IMR-90 (cell line): ENCODE data around the gene USH2A. TPM values are rescaled to one million over a fixed set of nuclear protein-coding genes. Genes with fewer than 3 reads are reported as not detected.

Experiments
- ATAC-seq: fragments of 200-7000 bp; cut with Tn5 transposase; 2 replicates; pipeline ENCODE4 v1.9.1; 2020; ENCODE audit warnings: low read depth, mild to moderate bottlenecking, moderate library complexity
- BruUV-seq: library from RNA; stranded (reverse); fragments of 400-500 nt; replicated peaks from 2 replicates; lab custom pipeline; 2021; lab: Mats Ljungman, UMichigan
- CTCF ChIA-PET: fragments of 300-600 bp; formaldehyde crosslinking; extraction: SDS; loops from one replicate; lab custom pipeline; 2021; ENCODE audit warnings: antibody characterized with exemption; lab: Yijun Ruan, JAX
- POLR2A ChIA-PET: fragments of 300-600 bp; sonication (Branson Sonifier 250); formaldehyde crosslinking; loops from one replicate; lab custom pipeline; 2022; ENCODE audit warnings: antibody characterized with exemption; ENCODE audit not compliant: unreplicated experiment; lab: Charles Lee
- DNase-seq: peaks from one replicate; pipeline ENCODE4 v3.0.0; 2013
- H2AFZ ChIP-seq: replicated peaks from 2 replicates; pipeline ENCODE3; 2013; ENCODE audit warnings: low read length, mild to moderate bottlenecking; ENCODE audit not compliant: poor library complexity
- H2AK5ac ChIP-seq: 2 replicates; pipeline ENCODE4 v1.6.1; 2013; ENCODE audit warnings: low read depth, low read length, inconsistent platforms
- H2AK9ac ChIP-seq: replicated peaks from 2 replicates; pipeline ENCODE3; 2013; ENCODE audit warnings: mild to moderate bottlenecking, low read depth, low read length, moderate library complexity; ENCODE audit not compliant: poor library complexity
- H2BK120ac ChIP-seq: 2 replicates; pipeline ENCODE4 v1.6.1; 2013; ENCODE audit warnings: low read depth, low read length, inconsistent platforms
- H2BK15ac ChIP-seq: 3 replicates; pipeline ENCODE4 v1.6.1; 2013; ENCODE audit warnings: low read depth, low read length, inconsistent platforms
- H2BK20ac ChIP-seq: 2 replicates; pipeline ENCODE4 v1.6.1; 2013; ENCODE audit warnings: low read depth, mild to moderate bottlenecking, inconsistent platforms, low read length, moderate library complexity
- H2BK5ac ChIP-seq: 2 replicates; pipeline ENCODE4 v1.6.1; 2013; ENCODE audit warnings: mild to moderate bottlenecking, low read depth, low read length, inconsistent platforms; ENCODE audit not compliant: poor library complexity, severe bottlenecking
- H3K14ac ChIP-seq: replicated peaks from 2 replicates; pipeline ENCODE4 v1.6.1; 2013; ENCODE audit warnings: low read depth, low read length, inconsistent platforms
- H3K18ac ChIP-seq: 2 replicates; pipeline ENCODE4 v1.6.1; 2013; ENCODE audit warnings: low read depth, low read length, control low read depth
- H3K23ac ChIP-seq: 2 replicates; pipeline ENCODE4 v1.6.1; 2013; ENCODE audit warnings: low read depth, low read length, inconsistent platforms
- H3K27ac ChIP-seq: 2 replicates; pipeline ENCODE4 v1.5.1; 2013; ENCODE audit warnings: mild to moderate bottlenecking, control low read depth, low read length; ENCODE audit not compliant: insufficient read depth
- H3K27me3 ChIP-seq: 2 replicates; pipeline ENCODE4 v1.6.1; 2013; ENCODE audit warnings: low read length; ENCODE audit not compliant: control insufficient read depth, insufficient read depth
- H3K36me3 ChIP-seq: 2 replicates; pipeline ENCODE4 v1.6.1; 2013; ENCODE audit warnings: low read length, mixed read lengths; ENCODE audit not compliant: control insufficient read depth, insufficient read depth
- H3K4ac ChIP-seq: 2 replicates; pipeline ENCODE4 v1.6.1; 2013; ENCODE audit warnings: low read depth, low read length, inconsistent platforms
- H3K4me1 ChIP-seq: 2 replicates; pipeline ENCODE4 v1.6.1; 2013; ENCODE audit warnings: low read length, mixed read lengths; ENCODE audit not compliant: control insufficient read depth, insufficient read depth
- H3K4me2 ChIP-seq: 2 replicates; pipeline ENCODE4 v1.6.1; 2013; ENCODE audit warnings: low read depth, mild to moderate bottlenecking, control low read depth, low read length, moderate library complexity
- H3K4me3 ChIP-seq: 2 replicates; pipeline ENCODE4 v1.5.1; 2013; ENCODE audit warnings: low read depth, mild to moderate bottlenecking, control low read depth, low read length, moderate library complexity; ENCODE audit not compliant: insufficient read depth
- H3K56ac ChIP-seq: 2 replicates; pipeline ENCODE4 v1.6.1; 2013; ENCODE audit warnings: low read length, inconsistent platforms; ENCODE audit not compliant: insufficient read depth; ENCODE audit errors: extremely low read depth
- H3K79me1 ChIP-seq, 2 experiments: 2 replicates each; pipeline ENCODE4 v1.6.1; 2013; ENCODE audit warnings: low read length in 2 of 2, inconsistent platforms in 1 of 2, low read depth in 1 of 2
- H3K9ac ChIP-seq: 2 replicates; pipeline ENCODE4 v1.6.1; 2013; ENCODE audit warnings: low read depth, low read length, control low read depth
- H3K9me1 ChIP-seq: 2 replicates; pipeline ENCODE4 v1.6.1; 2013; ENCODE audit warnings: low read length, inconsistent platforms; ENCODE audit not compliant: insufficient read depth
- H3K9me3 ChIP-seq: 2 replicates; pipeline ENCODE4 v1.6.1; 2013; ENCODE audit warnings: low read length; ENCODE audit not compliant: control insufficient read depth, insufficient read depth
- H4K20me1 ChIP-seq: 2 replicates; pipeline ENCODE4 v1.6.1; 2013; ENCODE audit warnings: low read length, inconsistent platforms; ENCODE audit not compliant: insufficient read depth
- H4K5ac ChIP-seq: 2 replicates; pipeline ENCODE4 v1.6.1; 2013; ENCODE audit warnings: mild to moderate bottlenecking, low read depth, low read length, control low read depth
- H4K8ac ChIP-seq, 2 experiments: 2 replicates each; pipeline ENCODE4 v1.6.1; 2013; ENCODE audit warnings: low read depth in 2 of 2, low read length in 2 of 2, control low read depth in 1 of 2, inconsistent platforms in 1 of 2
- H4K91ac ChIP-seq: 2 replicates; pipeline ENCODE4 v1.6.1; 2013; ENCODE audit warnings: low read depth, low read length, inconsistent platforms; ENCODE audit not compliant: insufficient read depth
- CEBPB ChIP-seq: IDR thresholded peaks from 2 replicates; pipeline ENCODE4 v1.6.1; 2012; ENCODE audit warnings: low read depth, low read length, improper control_type of control experiment
- CTCF ChIP-seq: conservative IDR thresholded peaks from 2 replicates; pipeline ENCODE4 v1.5.1; 2012; ENCODE audit warnings: mild to moderate bottlenecking, low read depth, low read length, improper control_type of control experiment
- dilution Hi-C: fragments of 300-500 bp; cut with HindIII; formaldehyde crosslinking; loops from one replicate; pipeline ENCODE4 v1.14.3; 2018; ENCODE audit warnings: low sequenced_read_pairs; ENCODE audit not compliant: unreplicated experiment
- in situ Hi-C: fragments of 300-500 bp; cut with MboI; formaldehyde crosslinking; loops from 3 replicates; pipeline ENCODE4 v1.14.3; 2019; ENCODE audit warnings: low sequenced_read_pairs, inconsistent platforms, mixed read lengths
- intact Hi-C: fragments of 100-400 bp; cut with micrococcal nuclease; formaldehyde crosslinking; loops from 2 replicates; pipeline ENCODE4 v1.10.0; 2022
- polyA plus RNA-seq, 3 experiments: library from polyadenylated mRNA; depleted of rRNA; stranded (reverse); fragments of >200 nt; gene quantifications; 2 replicates each; pipeline ENCODE4 v1.2.3, GENCODE V29; 2012; ENCODE audit warnings: low replicate concordance in 1 of 3
- total RNA-seq: library from RNA; depleted of rRNA; stranded (reverse); fragments of >200 nt; gene quantifications from 2 replicates; pipeline ENCODE4 v1.2.3, GENCODE V29; 2012

The USH2A gene
- total and polyA plus RNA-seq, 2 of the 4 experiments (the other 2 are of a cell fraction): under 0.01 to 0.02 TPM

GRCh38 chr1:216215169-216215568 lies 208.1 kb downstream of the USH2A start:
- Histone ChIP-seq H3K56ac (no peak overlapping the region), H2BK15ac (no peak overlapping the region), H3K14ac (peak overlapping the region; percentile 55; the same call in 1 of the 2 replicates), H3K36me3 (no peaks in the 10 kb centered on the region), H4K8ac (no peak overlapping the region), H4K5ac (peak overlapping the region; percentile 84; the same call in 1 of the 2 replicates), H3K4me3 (no peak overlapping the region), H3K18ac (peak overlapping the region; percentile 84; the same call in 1 of the 2 replicates), H2AFZ (peak overlapping the region; percentile 54), H3K9me3 (no peaks in the 10 kb centered on the region), H3K27me3 (no peaks in the 10 kb centered on the region), H4K91ac (no peak overlapping the region; the same call in 1 of the 2 replicates), H4K20me1 (no peaks in the 10 kb centered on the region), H3K79me1 (no peaks in the 10 kb centered on the region), H2BK5ac (no peak overlapping the region), H3K23ac (no peak overlapping the region), H3K9me1 (no peaks in the 10 kb centered on the region), H2AK9ac (no peak overlapping the region), H3K9ac (no peak overlapping the region), H3K4me1 (peaks cover 6% of the 10 kb centered on the region), H2AK5ac (no peak overlapping the region), H3K4ac (no peak overlapping the region), H2BK120ac (peak overlapping the region; percentile 68; the same call in 1 of the 2 replicates), H2BK20ac (peak overlapping the region; percentile 65), H3K4me2 (no peak overlapping the region), H3K27ac (no peak overlapping the region)
- intact Hi-C loops: no loop called here
- ATAC-seq (peak; percentile 24; the same call in 1 of the 2 replicates), DNase-seq (peak; percentile 40)
- dilution Hi-C loops: no loop called here
- TF ChIP-seq CEBPB (peak; percentile 47; the same call in 1 of the 2 replicates), CTCF (no peak)
- in situ Hi-C loops: no loop called here
- POLR2A ChIA-PET: no interaction called here
- no TSS peak for BruUV-seq
- CTCF ChIA-PET: interaction anchor here (1.4 kb wide), 1 partner anchor 104 kb away, joined by 4 read pairs; no protein-coding TSS in a partner anchor
